ENCODE measurements around the gene PON3.
"Not testable (repeated sequence)": the region's sequence is repeated elsewhere in the genome, so short reads cannot be mapped to it uniquely, and the experiment has no call there.

PON3 gene

DNA sequence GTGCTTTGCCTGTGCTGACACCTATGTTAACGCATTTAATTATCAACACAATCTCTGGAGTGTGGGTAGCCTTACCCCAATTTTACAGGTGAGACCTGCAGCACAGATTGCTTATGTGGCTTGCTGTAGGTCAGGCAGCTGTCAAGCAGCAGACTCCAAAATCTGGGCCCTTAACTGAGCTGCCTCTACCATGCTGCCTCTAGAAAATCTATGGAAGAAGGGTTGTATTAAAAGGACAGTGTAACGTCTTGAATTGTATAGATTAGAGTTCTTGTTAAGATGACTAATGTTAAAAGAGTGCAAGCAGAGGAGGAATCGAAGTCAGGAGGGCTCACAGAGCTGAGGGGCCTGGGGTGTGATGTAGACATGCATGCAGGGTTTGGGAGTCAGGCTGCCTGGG is 1.2 kb upstream of the PON3 start:
- H3K36me3 Mint-ChIP-seq = no peaks in the 10 kb centered on the region
- H3K9me3 Mint-ChIP-seq = no peaks in the 10 kb centered on the region
- CTCF ChIA-PET = interaction anchor here (3.0 kb wide), 1 partner anchor 80 kb away, joined by 19 read pairs; no protein-coding TSS in a partner anchor
- H3K27me3 Mint-ChIP-seq = peaks cover 35% of the 10 kb centered on the region
- H3K4me3 Mint-ChIP-seq = no peak overlapping the region
- no peak overlapping the region for H3K27ac Mint-ChIP-seq
- DNase-seq = no peak
- no peaks in the 10 kb centered on the region for H3K4me1 Mint-ChIP-seq

DNA sequence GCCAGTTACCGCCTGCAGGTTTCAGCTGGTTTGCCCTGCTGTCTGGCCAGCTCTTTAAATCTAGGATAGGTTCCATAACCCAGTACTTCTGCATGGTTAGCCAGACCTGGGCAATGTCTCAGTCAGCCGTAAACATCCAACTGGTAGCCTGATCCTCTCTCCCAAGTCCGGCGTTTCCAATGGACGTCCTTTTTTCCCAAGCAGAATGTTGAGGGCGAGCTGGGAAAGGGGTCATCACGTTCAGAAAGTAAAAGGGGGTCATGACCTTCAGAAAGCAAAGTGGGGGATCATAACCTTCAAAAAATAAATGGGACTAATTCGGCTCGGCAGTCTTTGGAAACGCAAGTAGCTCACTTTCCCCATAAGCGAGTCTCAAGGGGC is 430 bp downstream of the PON3 start:
- Mint-ChIP-seq H3K36me3 (no peaks in the 10 kb centered on the region), H3K27me3 (peaks cover 35% of the 10 kb centered on the region), H3K27ac (no peak overlapping the region), H3K4me3 (no peak overlapping the region), H3K9me3 (no peaks in the 10 kb centered on the region), H3K4me1 (no peaks in the 10 kb centered on the region)
- no peak for DNase-seq
- CTCF ChIA-PET = interaction anchor here (1.1 to 3.0 kb wide), 3 partner anchors 51 to 294 kb away, joined by 3 to 19 read pairs (median 6); no protein-coding TSS in a partner anchor

DNA sequence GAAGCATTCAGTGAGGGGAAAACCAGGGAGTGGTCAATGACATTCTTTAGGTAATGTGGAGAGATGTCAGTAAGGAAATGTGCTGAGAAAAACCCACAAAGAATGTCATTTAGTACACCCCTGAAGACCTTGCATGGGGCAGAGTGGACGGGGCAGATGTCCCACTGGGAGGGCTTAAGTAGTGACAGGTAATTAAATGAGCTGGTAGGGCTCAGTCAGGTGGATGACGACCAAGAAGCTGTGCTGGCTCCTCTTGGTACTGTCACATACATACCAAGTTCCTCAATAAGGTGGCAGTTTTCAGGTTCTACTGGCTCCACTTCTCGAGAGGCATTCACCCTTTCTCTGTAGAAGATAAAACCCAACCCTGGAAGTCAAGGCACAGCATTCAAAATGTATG is 1.8 kb downstream of the PON3 start:
- no peak for DNase-seq
- CTCF ChIA-PET = no interaction called here

DNA sequence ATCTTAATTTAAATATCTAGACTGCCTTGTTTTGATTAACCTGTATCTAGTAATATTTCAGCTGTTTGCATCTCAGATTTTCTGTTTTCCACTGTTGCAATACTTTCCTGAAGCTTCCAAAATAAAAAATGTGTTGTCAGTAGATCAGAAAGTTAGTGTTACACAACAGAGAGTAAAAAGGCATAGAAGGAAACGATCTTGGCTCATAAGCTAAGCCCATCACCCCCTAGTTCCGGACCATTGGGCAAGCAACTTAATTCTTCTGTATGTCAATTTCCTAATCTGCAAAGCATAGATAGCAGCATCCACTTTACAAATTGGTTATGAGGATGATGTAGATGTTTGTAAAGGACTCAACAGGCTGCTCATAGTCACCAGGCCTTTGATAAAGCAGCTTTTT is 4.4 kb downstream of the PON3 start:
- Mint-ChIP-seq H3K4me1 (no peaks in the 10 kb centered on the region), H3K9me3 (no peaks in the 10 kb centered on the region), H3K36me3 (no peaks in the 10 kb centered on the region), H3K27ac (no peak overlapping the region), H3K27me3 (peaks cover 23% of the 10 kb centered on the region), H3K4me3 (no peak overlapping the region)
- DNase-seq = no peak
- CTCF ChIA-PET = interaction anchor here (0.6 kb wide), 1 partner anchor 85 kb away, joined by 3 read pairs; no protein-coding TSS in a partner anchor

More for the DNA sequence above, 1.8 kb downstream of the PON3 start:
- H3K36me3 Mint-ChIP-seq = no peaks in the 10 kb centered on the region
- peaks cover 31% of the 10 kb centered on the region for H3K27me3 Mint-ChIP-seq
- H3K9me3 Mint-ChIP-seq = no peaks in the 10 kb centered on the region
- H3K27ac Mint-ChIP-seq = no peak overlapping the region
- no peak overlapping the region for H3K4me3 Mint-ChIP-seq
- H3K4me1 Mint-ChIP-seq = no peaks in the 10 kb centered on the region

DNA sequence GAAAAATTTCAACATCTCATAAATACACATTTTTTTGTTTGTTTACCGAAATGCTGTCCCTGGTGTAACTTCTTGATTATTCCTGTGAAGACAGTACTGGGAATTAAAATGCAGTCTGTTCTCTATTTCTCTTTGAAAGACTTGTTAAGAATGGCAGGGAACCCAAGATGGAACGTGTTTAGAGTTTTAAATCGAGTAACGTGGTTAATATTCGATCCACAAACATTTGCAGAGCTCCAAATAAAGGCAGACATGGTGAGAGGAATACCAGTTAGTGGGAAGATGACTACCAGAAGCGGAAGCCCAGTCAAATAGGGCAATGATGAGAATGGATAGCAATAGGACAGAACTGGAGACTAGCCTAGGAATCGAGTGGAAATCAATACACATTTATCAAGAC is 6.7 kb downstream of the PON3 start:
- CTCF ChIA-PET = no interaction called here
- H3K4me1 Mint-ChIP-seq = no peaks in the 10 kb centered on the region
- H3K4me3 Mint-ChIP-seq = no peak overlapping the region
- no peak overlapping the region for H3K27ac Mint-ChIP-seq
- H3K27me3 Mint-ChIP-seq = peaks cover 7% of the 10 kb centered on the region
- no peak for DNase-seq
- H3K36me3 Mint-ChIP-seq = no peaks in the 10 kb centered on the region
- H3K9me3 Mint-ChIP-seq = peaks cover under 1% of the 10 kb centered on the region

DNA sequence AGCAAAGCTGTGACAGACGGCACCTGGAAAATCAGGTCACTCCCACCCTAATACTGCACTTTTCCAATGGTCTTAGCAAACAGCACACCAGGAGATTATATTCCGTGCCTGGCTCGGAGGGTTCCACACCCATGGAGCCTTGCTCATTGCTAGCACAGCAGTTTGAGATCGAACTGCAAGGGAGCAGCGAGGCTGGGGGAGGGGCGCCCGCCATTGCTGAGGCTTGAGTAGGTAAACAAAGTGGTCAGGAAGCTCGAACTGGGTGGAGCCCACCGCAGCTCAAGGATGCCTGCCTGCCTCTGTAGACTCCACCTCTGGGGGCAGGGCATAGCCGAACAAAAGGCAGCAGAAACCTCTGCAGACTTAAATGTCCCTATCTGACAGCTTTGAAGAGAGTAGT is 16.7 kb downstream of the PON3 start:
- CTCF ChIA-PET = not testable (repeated sequence)

DNA sequence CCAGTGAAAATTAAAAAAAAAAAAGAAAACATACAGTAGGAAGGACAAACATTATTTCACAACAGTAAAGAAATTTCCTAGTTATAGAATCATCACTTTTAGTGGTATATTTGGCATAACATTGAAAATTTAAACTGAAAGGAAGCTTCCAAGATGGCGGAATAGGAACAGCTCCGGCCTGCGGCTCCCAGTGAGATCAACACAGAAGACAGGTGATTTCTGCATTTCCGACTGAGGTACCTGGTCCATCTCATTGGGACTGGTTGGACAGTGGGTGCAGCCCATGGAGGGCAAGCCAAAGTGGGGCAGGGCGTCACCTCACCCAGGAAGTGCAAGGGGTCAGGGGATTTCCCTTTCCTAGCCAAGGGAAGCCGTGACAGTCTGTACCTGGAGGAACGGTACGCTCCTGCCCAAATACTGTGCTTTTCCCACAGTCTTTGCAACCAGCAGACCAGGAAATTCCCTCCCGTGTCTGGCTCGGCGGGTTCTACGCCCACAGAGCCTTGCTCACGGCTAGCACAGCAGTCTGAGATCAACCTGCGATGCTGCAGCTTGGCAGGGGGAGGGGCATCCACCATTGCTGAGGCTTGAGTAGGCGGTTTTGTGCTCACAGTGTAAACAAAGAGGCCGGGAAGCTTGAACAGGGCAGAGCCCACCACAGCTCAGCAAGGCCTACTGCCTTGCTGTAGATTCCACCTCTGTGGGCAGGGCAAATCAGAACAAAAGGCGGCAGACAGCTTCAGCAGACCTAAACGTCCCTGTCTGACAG is 19.4 kb downstream of the PON3 start:
- Mint-ChIP-seq H3K27ac (no peak overlapping the region), H3K4me1 (no peaks in the 10 kb centered on the region), H3K27me3 (no peaks in the 10 kb centered on the region), H3K4me3 (no peak overlapping the region), H3K9me3 (peaks cover 3% of the 10 kb centered on the region), H3K36me3 (no peaks in the 10 kb centered on the region)
- CTCF ChIA-PET = no interaction called here
- DNase-seq = no peak

More for the DNA sequence above, 16.7 kb downstream of the PON3 start:
- H3K4me3 Mint-ChIP-seq, H3K27ac Mint-ChIP-seq, H3K36me3 Mint-ChIP-seq, H3K9me3 Mint-ChIP-seq, H3K27me3 Mint-ChIP-seq, DNase-seq, H3K4me1 Mint-ChIP-seq: not testable (repeated sequence)

DNA sequence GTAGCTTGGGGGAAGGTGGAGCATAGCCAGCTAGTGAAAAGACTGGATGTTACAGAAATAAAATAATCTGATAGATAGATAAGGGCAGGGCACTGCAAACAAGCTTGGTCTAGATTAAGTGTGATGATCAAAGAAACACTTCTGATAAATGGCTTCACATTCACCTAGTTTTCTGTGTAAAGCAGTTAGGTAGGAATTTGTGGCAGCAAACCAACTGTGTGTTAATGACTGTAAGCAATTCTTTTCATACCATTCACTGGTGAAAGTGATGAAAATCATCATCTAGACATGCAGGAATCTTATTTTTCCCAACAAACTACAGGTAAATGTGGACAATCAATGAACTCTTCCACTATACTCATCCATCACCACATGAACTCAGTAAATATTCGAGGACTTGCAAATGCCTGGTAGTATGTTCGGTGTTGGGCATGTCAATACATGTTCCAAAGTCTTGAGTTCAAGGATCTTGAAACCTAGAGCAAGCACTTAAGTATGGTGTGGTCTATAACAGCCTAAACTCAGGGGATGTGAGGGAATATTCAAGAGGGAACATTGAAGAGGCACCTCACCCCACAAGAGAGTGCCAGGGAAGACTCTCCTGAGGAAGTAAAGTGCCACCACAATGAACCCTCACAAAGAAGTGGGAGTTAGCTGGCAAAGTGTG is 20.5 kb downstream of the PON3 start:
- H3K36me3 Mint-ChIP-seq = no peaks in the 10 kb centered on the region
- CTCF ChIA-PET = no interaction called here

DNA sequence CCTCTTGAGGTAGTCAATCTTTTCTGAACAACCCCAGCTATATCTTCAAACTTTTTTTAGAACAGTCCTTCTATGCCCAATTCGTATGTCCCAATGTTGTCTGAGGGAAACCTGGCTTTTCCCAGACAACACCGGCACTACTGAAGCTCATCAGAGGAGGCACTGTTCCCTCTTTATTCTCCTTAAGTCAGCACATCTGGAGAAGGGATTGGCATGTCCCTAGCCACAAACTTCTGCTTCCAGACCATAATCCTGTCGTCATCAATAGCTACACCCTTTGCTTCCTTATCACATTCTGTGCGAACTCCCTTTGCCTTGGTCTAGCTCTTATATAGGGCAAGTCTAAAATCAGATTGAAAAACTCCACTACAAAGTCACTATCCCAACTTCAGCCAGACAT is 22.9 kb downstream of the PON3 start:
- Mint-ChIP-seq H3K27me3 (no peaks in the 10 kb centered on the region), H3K4me1 (no peaks in the 10 kb centered on the region), H3K36me3 (no peaks in the 10 kb centered on the region), H3K9me3 (no peaks in the 10 kb centered on the region), H3K27ac (no peak overlapping the region), H3K4me3 (no peak overlapping the region)
- DNase-seq = no peak
- CTCF ChIA-PET = no interaction called here

More for the DNA sequence above, 20.5 kb downstream of the PON3 start:
- no peaks in the 10 kb centered on the region for H3K27me3 Mint-ChIP-seq
- H3K27ac Mint-ChIP-seq = no peak overlapping the region
- H3K4me1 Mint-ChIP-seq = no peaks in the 10 kb centered on the region
- DNase-seq = no peak
- H3K4me3 Mint-ChIP-seq = no peak overlapping the region
- peaks cover 3% of the 10 kb centered on the region for H3K9me3 Mint-ChIP-seq

DNA sequence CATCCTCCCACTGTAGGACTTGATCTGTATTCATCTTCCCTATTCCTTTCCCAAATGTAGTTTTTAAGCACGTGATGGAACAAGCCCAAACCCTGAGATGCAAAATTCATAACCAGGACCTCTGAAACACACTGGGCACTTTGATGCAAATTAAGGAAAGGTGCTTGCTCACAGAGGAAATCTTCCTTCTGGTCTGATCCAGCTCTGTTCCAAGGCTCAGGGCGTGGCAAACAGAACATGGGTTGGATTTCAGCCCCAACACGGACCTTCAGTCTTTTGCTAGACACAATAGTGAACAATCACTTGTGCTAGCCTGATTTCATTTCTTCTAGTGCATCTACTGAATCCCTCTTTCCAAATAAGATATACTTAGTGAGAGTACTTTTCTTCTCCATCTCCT is 27.9 kb downstream of the PON3 start:
- Mint-ChIP-seq H3K27ac (no peak overlapping the region), H3K27me3 (no peaks in the 10 kb centered on the region), H3K4me1 (no peaks in the 10 kb centered on the region), H3K9me3 (no peaks in the 10 kb centered on the region), H3K4me3 (no peak overlapping the region), H3K36me3 (no peaks in the 10 kb centered on the region)
- DNase-seq = no peak
- CTCF ChIA-PET = interaction anchor here (1.2 kb wide), 1 partner anchor 38 kb away, joined by 3 read pairs; no protein-coding TSS in a partner anchor

DNA sequence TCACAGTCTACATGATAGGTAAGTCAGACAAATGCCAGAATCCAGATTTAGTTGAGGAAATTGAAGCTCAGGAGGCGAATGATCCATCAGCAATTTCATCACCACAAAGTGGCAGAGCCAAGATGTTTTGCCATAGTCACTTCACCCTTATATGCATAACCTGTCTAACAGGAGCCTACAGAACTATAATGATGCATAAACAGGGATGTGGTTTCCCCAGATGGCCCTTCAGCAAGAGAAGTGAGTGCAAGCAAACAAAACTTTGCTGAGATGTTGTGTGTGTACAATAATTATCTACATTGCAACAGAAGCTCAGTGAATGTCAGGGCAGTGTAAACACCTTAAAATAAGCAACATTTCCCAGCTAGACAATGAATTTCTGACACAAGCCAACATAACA is 28.6 kb downstream of the PON3 start:
- no peaks in the 10 kb centered on the region for H3K27me3 Mint-ChIP-seq
- no peaks in the 10 kb centered on the region for H3K36me3 Mint-ChIP-seq
- H3K27ac Mint-ChIP-seq = no peak overlapping the region
- DNase-seq = no peak
- CTCF ChIA-PET = interaction anchor here (1.2 kb wide), 1 partner anchor 39 kb away, joined by 3 read pairs; no protein-coding TSS in a partner anchor
- no peak overlapping the region for H3K4me3 Mint-ChIP-seq
- no peaks in the 10 kb centered on the region for H3K9me3 Mint-ChIP-seq
- no peaks in the 10 kb centered on the region for H3K4me1 Mint-ChIP-seq

DNA sequence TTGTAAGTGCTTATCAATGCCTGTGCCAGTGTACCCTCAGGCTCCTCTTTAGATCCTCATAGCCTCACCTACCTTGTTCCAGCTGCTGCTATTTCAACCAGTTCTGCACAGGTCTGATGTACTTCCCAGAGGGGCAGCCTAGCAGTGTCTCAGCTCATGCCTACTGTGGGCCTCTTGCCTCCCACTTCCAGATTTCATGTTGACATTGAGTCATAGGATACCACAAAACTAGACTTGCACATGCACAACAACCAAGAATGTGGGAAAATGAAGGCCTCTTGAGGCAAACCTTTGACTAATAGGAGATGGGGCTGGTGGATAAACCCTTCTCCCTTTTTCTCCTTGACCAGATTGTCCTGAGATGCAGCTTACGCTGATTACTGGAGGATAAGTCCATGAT is 31.0 kb downstream of the PON3 start:
- H3K9me3 Mint-ChIP-seq = no peaks in the 10 kb centered on the region
- no peak for DNase-seq
- CTCF ChIA-PET = no interaction called here

DNA sequence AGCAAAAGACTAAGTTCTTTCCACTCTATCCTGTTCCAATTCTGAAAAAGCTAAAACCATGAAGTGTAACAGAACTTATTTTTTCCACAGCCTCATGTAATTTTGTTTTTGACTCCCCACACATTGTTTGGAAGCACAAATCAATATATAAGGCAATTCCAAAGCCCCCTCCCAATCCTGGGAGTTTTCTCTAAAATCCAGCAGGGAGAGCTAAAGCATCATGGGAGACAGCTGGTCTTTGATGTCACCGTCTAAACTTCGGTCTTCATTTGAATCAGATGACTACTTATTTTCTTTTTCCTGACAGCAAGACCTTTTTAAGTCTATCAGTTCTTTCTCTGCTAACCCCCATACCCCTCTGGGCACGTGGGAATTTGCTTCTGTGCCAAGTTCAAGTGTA is 38.6 kb downstream of the PON3 start:
- no peaks in the 10 kb centered on the region for H3K27me3 Mint-ChIP-seq
- CTCF ChIA-PET = no interaction called here

More for the DNA sequence above, 31.0 kb downstream of the PON3 start:
- no peaks in the 10 kb centered on the region for H3K36me3 Mint-ChIP-seq
- no peak overlapping the region for H3K27ac Mint-ChIP-seq
- no peak overlapping the region for H3K4me3 Mint-ChIP-seq
- no peaks in the 10 kb centered on the region for H3K4me1 Mint-ChIP-seq
- no peaks in the 10 kb centered on the region for H3K27me3 Mint-ChIP-seq

DNA sequence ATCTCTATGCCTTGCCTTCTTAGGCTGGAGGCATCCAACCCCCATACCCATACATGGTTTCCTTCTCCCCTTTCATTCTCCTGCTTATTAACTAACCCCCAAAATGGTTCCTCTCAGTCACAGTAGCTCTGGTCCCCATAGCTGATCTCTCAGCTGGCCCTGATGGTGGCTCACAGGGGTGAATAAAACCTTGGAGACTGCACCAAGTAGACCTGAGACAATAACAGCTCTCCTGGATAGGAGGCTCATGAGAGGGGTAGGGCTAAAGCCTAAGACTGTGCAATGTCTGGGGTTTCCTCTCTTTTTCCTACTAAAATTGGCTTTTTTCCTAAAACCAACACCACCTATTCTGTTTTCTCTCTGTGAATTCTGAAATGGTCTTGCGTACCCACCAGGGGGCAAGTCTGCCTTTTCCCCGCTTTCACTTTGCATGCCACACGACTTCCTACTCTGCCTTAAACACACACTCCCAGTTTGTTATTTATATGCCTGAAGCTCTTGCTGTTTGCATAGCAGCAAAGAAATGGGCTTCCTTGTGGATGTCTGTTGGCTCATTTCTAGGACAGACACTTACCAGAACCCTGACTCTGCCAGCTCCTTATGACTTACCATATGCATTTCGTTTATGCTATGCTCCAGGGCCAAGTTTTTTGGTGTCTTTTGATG is 53.4 kb downstream of the PON3 start:
- Mint-ChIP-seq H3K36me3 (no peaks in the 10 kb centered on the region), H3K27ac (no peak overlapping the region), H3K27me3 (peaks cover 4% of the 10 kb centered on the region), H3K4me1 (no peaks in the 10 kb centered on the region), H3K4me3 (no peak overlapping the region), H3K9me3 (no peaks in the 10 kb centered on the region)
- CTCF ChIA-PET = no interaction called here
- no peak for DNase-seq

More for the DNA sequence above, 38.6 kb downstream of the PON3 start:
- Mint-ChIP-seq H3K9me3 (no peaks in the 10 kb centered on the region), H3K36me3 (no peaks in the 10 kb centered on the region), H3K27ac (no peak overlapping the region), H3K4me1 (no peaks in the 10 kb centered on the region), H3K4me3 (no peak overlapping the region)
- DNase-seq = no peak
